ENCODE results near the gene CNTNAP4. TPM values are rescaled to one million over a fixed set of nuclear protein-coding genes. Genes with fewer than 3 reads are reported as not detected.

The CNTNAP4 gene
- total RNA-seq, 1 donor from 2014 or later, result 0.10 TPM

- Mint-ChIP-seq H3K36me3 (ENCODE audit: low read depth, unreplicated experiment) (peaks cover under 1% of the 10 kb centered on the region), H3K9me3 (ENCODE audit: unreplicated experiment) (peaks cover 21% of the 10 kb centered on the region), H3K4me3 (ENCODE audit: unreplicated experiment) (no peak overlapping the region), H3K4me1 (ENCODE audit: unreplicated experiment) (no peaks in the 10 kb centered on the region), H3K27me3 (ENCODE audit: unreplicated experiment) (peaks cover 3% of the 10 kb centered on the region), H3K27ac (ENCODE audit: unreplicated experiment) (no peak overlapping the region)
- no peak for DNase-seq (ENCODE audit: low spot score)
- TF ChIP-seq CTCF (IDR thresholded peaks at IDR 0.05; ENCODE audit: unreplicated experiment), result no peak
Observed at GRCh38 chr16:76486740-76487139, 209.5 kb downstream of the CNTNAP4 start.

- H3K4me3 Mint-ChIP-seq (ENCODE audit: unreplicated experiment), result no peak overlapping the region
- DNase-seq (ENCODE audit: low spot score), result no peak
- peaks cover 19% of the 10 kb centered on the region for H3K9me3 Mint-ChIP-seq (ENCODE audit: unreplicated experiment)
- H3K27me3 Mint-ChIP-seq (ENCODE audit: unreplicated experiment), result peaks cover 3% of the 10 kb centered on the region
- no peaks in the 10 kb centered on the region for H3K4me1 Mint-ChIP-seq (ENCODE audit: unreplicated experiment)
- no peak for TF ChIP-seq CTCF (IDR thresholded peaks at IDR 0.05; ENCODE audit: unreplicated experiment)
- no peak overlapping the region for H3K27ac Mint-ChIP-seq (ENCODE audit: unreplicated experiment)
- H3K36me3 Mint-ChIP-seq (ENCODE audit: low read depth, unreplicated experiment), result no peaks in the 10 kb centered on the region
Observed at GRCh38 chr16:76487411-76488064, 210.3 kb downstream of the CNTNAP4 start.

- peaks cover 19% of the 10 kb centered on the region for H3K9me3 Mint-ChIP-seq (ENCODE audit: unreplicated experiment)
- H3K27ac Mint-ChIP-seq (ENCODE audit: unreplicated experiment), result no peak overlapping the region
- no peak for TF ChIP-seq CTCF (IDR thresholded peaks at IDR 0.05; ENCODE audit: unreplicated experiment)
- no peak for DNase-seq (ENCODE audit: low spot score)
- peaks cover 3% of the 10 kb centered on the region for H3K27me3 Mint-ChIP-seq (ENCODE audit: unreplicated experiment)
- no peaks in the 10 kb centered on the region for H3K36me3 Mint-ChIP-seq (ENCODE audit: low read depth, unreplicated experiment)
- H3K4me3 Mint-ChIP-seq (ENCODE audit: unreplicated experiment), result no peak overlapping the region
- no peaks in the 10 kb centered on the region for H3K4me1 Mint-ChIP-seq (ENCODE audit: unreplicated experiment)
Observed at GRCh38 chr16:76488065-76488417, 210.8 kb downstream of the CNTNAP4 start.

- H3K36me3 Mint-ChIP-seq (ENCODE audit: low read depth, unreplicated experiment), result no peaks in the 10 kb centered on the region
- peaks cover 19% of the 10 kb centered on the region for H3K9me3 Mint-ChIP-seq (ENCODE audit: unreplicated experiment)
- no peak overlapping the region for H3K27ac Mint-ChIP-seq (ENCODE audit: unreplicated experiment)
Observed at GRCh38 chr16:76490036-76490639, 212.9 kb downstream of the CNTNAP4 start.

More at GRCh38 chr16:76490036-76490639, 212.9 kb downstream of the CNTNAP4 start:
- no peak overlapping the region for H3K4me3 Mint-ChIP-seq (ENCODE audit: unreplicated experiment)
- H3K27me3 Mint-ChIP-seq (ENCODE audit: unreplicated experiment), result peaks cover 1% of the 10 kb centered on the region
- no peaks in the 10 kb centered on the region for H3K4me1 Mint-ChIP-seq (ENCODE audit: unreplicated experiment)
- no peak for TF ChIP-seq CTCF (IDR thresholded peaks at IDR 0.05; ENCODE audit: unreplicated experiment)
- no peak for DNase-seq (ENCODE audit: low spot score)
